Activated CD4-positive, CD25-positive, alpha-beta regulatory T cell (primary cell): ENCODE measurements around the gene ARFGAP1.

Experiments used
- DNase-seq, 4 experiments: peaks; one replicate each; lab custom pipeline; 2025; lab: John Stamatoyannopoulos, UW

ARFGAP1 gene

DNA sequence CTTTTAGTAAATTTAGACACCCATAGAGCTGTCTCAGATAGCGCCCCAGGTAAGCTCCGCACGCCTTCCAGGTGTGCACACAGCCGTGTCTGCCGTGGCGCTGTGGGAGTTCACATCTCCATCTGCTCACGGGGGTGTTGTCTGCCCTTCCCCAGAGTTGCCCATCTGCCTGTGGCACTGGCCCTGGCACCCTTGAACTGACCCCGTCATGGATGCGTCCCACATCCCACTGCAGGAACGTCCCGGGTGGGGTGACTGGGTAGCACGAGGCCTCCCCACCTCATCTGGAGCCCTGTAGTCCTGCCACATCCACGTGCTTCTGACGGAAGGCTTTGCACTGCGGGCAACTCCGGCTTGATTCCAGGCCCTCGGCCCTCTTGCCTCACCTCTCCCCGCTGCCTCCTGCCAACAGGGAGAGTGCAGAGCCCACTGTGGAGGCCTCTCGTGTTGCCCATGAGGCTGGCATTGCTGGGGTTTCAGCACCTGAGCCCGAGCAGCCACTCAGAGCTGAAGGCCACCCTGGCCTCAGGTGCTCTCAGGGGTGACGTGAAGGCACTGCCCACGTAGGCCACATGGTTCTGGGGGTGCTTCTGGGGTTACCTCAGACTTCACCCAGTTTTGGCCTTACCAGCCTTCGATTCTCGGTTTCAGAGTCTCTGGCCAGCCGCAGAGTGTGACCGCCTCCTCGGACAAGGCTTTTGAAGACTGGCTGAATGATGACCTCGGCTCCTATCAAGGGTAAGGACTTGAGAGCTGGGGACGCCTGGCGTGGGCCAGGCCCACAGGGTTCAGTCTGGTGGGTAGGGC is 5.1 kb downstream of the ARFGAP1 start:
- DNase-seq = no peak

DNA sequence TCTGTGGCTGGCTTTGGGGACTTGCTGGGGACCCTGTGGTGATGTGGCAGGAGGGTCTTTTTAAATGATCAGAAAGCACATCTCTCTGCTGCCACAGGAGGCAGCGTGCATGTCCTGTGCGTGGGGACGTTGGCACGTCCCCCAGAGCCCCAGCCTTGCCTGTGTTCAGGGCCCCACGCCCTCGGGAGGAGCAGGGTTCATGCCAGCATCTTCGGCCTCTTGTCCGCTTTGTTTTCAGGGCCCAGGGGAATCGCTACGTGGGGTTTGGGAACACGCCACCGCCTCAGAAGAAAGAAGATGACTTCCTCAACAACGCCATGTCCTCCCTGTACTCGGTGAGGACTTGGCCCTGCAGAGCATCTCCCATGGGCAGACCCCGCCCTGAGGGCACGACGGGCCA is 6.0 kb downstream of the ARFGAP1 start:
- no peak for DNase-seq

DNA sequence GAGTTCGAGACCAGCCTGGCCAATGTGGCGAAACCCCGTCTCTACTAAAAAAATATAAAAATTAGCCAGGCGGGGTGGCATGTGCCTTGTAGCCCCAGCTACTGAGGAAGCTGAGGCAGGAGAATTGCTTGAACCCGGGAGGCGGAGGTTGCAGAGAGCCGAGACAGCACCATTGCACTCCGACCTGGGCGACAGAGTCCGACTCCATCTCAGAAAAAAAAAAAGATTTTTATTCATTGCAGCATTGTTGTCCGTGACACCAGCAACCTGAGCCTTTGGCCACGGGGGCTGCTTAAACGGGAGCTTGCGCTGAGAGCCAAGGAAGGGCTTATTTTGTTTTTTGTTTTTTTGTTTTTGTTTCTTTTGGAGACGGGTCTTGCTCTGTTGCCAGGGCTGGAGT is 7.3 kb downstream of the ARFGAP1 start:
- DNase-seq = no peak

DNA sequence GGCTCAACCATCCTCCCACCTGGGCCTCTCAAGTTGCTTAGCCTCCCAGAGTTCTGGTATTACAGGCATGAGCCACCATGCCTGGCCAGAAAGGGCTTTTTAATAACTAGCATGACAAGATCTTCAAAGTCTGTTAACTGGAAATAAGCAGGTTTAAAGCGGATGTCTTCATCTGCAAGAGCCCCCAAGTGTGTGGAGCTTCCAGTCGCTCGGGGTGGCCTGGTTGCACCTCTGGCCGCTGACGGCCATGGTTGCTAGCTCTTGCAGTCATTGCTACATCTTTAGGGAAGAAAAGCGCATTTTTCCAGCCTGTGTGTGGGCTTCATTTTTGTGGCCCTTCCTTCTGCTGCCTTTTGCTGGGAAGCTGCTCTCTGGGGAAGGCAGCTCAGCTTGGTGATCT is 7.8 kb downstream of the ARFGAP1 start:
- no peak for DNase-seq

DNA sequence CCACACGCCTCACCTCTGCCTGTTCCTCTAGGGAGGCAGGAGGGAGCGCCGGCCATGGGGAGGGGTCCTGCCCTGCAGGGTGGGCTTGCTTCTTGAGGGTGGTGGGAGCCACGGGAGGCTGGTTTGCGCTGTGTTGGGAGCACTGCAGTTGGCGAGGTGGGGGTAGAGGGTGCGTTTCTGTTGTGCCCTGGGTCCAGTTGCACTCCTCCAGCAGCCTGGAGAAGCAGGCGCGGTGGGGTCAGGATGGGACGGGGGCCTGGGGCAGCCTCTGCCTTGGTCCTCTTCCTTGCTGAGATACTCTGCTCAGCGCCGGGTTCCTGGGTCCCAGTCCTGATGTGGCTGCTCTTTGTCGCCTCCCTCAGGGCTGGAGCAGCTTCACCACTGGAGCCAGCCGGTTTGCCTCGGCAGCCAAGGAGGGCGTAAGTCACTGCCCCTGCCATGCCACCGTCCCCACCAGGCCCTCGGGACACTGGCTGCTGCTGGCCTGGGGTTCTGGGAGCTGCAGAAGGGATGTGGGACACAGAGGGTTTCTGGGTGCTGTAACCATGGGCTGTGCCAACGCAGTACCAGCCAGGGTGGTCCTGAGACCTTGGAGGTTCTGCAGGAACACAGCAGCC is 8.4 kb downstream of the ARFGAP1 start:
- DNase-seq = no peak

DNA sequence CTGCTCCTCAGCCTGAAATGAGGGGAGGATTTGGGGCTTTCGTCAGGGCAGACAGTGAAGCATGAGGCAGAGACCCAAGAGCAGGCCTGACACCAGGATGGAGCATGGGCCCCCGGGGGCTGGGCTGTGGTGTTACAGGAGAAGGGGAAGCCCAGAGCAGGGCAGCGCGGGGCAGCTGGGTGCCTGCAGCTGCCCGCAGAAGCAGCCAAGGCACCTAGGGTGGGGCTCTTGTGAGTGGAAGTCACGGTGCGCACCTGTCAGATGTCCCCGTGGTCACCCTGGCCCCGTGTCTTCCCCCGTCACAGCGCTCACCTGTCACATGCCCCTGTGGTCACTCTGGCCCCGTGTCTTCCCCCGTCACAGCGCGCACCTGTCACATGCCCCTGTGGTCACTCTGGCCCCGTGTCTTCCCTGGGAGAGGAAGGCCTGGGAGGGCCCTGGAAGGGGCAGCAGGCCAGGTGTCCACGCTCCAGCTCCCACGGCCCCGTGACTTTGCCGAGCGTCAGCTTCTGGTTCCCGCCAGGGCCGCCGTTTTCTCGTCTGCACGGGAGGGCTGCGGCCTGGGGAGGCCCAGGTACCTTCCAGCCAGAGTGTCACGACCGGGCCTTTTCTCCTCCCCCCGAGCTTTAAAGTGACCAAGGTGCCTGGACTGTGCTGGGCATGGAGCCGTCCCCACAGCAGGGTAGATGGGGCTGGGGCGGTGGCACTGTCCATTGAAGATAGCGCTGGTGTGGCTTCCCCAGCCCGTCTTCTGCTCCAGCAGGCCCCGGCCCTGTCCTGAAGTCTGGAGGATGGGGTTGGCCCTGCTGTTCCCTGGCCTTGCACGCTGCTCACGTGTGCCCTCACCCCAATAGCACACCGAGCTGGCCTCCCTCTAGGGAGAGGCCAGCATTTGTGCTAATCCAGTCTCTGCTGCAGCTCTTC is 9.4 kb downstream of the ARFGAP1 start:
- no peak for DNase-seq

DNA sequence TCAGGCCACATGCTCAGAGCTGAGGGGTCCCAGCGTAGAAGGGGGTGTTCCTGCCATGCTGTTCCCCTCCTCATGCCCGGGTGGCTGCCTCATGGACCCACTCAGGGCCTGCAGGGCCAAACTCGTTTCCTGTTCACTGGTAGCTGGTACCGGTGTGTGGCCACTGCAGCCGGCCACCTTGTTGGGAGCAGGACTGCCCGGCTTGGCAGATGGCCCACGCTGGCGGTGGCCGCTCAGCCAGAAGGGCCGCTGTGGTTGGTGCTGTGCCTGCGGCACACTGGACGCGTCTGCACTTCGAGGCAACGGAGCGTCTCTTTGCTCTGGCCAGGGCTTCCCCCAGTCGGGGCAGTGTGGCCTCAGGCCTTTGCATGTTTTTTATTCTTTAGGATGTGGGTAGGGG is 10.3 kb downstream of the ARFGAP1 start:
- DNase-seq = no peak

DNA sequence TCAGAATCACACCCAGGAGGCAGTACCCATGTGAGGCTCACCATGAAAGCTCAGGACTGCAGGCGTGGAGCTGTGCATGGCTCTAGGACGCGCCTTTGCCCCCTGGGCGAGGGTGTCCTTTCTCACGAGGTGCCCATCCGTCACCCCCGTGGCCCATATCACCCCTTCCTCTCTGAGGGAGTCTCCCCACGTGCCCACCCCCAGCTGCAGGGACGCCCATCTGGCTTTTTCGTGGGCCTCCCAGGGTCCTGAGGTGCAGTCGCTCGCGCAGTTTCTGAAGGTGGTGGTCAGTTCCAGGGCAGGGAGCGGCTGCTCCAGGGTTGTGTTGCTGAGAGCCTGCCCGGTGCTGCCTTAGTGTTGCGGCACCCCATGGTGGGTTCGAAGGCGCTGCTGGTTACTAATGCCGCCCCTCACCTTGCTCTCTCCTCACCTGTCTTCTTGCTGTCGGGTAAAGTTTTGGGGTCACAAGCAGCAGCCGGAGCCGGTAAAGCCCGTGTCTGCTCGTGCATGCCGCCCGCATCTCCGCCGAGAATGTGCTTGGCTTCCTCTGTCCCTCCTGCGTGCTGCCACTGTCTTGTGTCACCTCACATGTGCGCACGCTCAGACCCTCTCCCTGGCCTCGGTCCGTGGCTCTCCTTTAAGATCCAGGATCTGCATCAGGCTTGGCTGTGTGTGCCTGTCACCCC is 10.9 kb downstream of the ARFGAP1 start:
- no peak for DNase-seq

DNA sequence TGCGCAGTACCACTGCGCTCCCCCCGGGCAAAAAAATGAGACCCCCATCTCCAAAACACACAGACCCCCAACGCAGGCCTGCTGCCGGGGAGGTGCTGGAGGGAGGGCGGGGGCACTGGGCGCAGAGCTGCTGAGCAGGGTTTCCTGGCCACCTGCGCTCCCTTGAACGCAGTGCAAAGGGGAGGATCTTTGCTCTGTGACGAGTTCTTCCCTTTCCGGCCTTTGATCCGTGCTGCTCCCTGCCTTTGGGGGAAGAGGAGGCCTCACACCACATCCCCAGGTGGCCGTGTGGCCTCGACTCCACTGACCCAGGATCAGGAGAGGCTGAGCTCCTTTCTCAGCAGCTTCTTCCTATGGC is 11.4 kb downstream of the ARFGAP1 start:
- DNase-seq = no peak

DNA sequence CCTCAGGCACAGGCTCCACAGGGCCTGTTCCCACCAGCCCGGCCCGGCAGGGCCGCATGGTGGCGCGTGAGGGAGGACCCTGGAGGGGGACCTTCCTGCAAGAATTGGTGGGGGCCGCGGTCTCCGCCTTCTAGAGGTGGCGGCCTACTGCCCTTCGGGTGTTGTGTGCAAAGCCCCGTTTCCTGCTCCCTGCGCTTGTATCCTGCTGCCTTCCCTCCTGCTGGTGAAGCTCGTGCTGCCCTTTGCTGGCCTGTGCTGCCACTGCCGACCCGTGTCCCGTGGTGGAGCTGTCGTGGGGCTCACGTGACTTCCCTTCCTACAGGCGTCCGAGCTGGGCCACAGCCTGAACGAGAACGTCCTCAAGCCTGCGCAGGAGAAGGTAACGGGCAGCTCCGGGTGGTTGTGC is 11.9 kb downstream of the ARFGAP1 start:
- DNase-seq = no peak

DNA sequence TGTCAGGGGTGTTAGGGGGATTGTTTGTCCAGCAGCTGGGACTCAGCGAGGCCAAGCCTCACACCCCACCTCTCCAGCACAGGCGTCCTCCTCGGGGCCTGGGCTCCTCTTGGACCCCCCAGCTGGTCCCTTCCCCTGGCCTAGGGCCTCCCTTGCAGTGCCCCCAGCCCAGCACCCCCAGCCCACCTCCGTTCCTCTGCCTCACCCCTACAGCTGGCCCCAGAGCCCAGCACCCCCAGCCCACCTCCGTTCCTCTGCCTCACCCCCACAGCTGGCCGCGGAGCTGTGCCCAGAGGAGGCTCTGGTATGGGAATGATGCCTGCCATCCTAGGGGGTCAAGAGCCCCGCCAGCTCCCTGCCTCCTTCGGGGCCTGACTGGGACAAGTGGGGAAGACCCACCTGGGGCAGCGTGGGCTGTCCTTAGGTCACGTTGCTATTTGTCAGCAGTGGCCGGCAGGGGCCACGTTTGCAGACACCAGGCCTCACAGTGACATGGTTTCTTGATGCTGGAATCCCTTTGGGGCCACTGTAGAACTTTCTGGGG is 12.4 kb downstream of the ARFGAP1 start:
- no peak for DNase-seq

DNA sequence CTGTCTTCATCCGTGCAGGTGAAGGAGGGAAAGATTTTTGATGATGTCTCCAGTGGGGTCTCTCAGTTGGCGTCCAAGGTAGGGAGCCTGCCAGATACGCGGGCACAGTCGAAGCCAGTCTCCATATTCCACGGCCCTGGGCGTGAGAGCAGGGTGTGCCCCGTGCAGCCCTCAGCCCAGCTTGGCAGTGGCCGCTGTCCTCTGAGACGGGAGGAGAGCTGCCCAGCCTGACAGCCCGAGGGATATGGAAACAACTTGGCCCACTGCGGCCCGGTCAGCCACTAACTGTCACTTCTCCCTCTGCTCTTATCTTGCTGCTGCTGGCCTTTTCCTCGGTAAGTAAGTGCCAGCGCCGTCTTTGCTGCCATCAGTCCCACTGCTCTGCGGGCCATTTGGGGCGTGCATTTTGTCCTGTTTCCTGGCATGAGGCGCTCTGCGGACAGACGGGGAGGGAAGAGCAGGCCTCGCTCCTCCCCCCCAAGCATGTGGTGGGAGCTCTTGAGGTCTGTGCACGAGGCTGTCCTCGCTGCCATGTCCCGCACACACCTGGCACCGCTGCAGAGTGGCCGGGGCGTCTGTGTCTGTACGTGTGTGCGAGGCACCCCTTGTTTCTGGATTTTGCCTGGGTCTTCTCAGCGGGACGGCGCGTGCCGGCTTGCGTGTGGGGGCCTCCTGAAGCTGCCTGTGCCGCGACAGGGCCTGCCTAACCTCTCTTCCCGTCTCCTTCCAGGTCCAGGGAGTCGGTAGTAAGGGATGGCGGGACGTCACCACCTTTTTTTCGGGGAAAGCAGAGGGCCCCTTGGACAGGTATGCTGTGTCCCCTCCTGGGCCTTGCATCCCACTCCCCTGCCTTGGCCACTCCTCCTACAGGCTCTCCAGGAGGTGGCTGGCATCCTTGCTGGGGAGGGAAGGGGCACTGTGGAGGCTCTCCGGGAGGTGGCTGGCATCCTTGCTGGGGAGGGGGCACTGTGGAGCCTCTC is 13.3 kb downstream of the ARFGAP1 start:
- no peak for DNase-seq

DNA sequence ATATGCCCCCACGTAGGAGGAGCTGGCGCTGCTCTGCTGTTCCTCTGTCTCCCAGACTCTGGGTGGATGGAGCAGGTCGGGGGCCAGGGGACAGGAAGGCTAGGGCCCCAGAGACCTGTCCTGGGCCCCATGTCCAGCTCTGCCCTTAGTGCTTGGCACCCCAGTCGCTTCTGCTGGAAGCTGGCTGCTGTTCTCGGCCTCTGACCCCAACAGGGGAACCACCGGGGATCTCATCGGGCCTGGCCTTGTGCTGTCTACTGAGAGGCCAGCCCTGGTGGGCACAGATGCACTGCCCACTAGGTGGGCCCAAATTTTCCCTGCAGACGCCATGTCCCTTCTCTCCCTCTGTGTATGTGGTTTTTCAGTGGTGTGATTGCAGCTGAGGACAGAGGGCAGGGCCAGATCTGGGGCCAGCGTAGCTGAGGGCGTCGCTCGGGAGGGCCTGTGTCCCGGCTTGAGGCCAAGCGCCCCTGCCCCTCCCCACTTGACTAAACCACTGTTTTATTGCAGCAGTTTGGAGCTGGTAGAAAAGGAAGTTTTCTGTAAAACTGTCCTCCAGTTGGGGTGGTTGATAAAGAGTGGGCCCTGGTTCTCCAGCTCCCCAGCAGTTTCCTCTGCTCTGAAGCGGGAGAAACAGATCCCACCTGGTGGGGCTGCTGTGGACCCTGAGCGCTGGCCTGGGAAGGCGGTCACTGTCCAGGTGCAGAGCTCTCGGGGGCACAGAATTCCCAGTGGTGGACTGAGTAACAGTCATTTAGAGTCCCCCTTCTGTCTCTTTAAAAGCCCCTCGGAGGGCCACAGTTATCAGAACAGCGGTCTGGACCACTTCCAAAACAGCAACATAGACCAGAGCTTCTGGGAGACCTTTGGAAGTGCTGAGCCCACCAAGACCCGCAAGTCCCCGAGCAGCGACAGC is 14.4 kb downstream of the ARFGAP1 start:
- DNase-seq = no peak

DNA sequence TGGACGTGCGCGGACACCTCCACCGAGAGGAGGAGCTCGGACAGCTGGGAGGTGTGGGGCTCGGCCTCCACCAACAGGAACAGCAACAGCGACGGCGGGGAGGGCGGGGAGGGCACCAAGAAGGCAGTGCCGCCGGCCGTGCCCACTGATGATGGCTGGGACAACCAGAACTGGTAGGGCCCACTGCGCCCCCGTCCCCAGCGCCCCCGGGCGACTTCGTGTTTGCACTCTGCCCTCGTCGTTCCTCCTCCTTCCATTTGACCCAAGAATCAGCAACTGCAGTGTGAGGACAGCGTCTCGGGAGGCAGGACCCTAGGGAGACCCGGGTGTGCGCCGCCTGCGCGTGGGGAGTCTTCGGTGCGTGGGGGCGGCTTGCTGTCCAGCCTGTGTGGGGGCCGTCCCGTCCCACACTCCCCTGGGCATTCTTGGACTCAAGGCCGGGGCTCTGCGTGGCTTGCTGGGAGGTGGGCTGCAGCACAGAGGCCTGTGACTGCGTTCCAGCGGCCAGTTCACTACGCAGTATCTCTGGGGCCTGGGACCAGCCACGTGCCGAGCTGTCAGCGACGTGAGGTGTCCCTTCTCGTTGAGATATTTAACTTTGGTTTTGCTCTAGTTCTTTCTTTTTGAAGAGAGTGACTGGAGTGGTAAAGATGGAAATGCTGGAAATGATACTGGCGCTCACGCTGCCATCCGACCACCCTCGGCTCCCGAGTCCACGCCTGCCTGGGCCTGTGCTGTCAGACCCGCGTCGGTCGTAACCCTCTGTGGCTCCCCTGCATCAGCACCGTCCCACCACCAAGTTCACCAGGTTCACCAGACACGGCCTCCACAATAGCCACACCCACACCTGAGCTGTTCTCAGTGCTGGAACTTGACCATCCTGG is 15.3 kb downstream of the ARFGAP1 start:
- no peak for DNase-seq

DNA sequence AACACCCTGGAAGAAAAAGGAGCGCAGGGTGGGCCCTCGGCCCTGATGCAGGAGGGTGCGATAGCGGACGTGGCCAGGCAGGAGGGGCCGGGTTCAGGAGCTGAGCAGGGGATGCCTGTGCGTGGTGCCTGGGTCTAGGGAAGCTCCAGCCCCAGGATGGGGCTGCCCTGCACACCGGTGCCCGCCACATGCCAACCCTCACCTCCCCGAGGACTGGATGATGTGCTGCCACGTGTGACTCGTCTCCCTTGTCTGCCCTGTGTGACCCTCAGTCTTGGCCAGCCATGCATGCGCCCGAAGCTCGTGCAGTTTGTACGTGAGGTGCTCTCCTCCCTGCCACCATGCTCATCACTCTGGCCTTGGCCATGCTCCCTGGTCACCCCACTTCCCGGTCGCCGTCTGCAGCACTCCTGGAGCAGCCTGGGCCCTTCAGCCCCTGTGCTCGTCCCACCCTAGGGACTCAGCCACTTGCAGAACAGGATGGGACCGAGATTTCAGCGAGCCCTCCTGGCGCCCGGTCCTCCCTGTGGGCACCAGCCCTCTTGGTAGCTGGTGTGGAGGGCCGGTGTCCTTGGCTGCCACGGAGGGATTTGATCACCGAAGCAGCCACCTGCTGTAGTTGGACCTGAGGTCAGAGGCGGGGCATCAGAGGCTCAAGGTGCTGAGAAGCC is 16.1 kb downstream of the ARFGAP1 start:
- DNase-seq = no peak

DNA sequence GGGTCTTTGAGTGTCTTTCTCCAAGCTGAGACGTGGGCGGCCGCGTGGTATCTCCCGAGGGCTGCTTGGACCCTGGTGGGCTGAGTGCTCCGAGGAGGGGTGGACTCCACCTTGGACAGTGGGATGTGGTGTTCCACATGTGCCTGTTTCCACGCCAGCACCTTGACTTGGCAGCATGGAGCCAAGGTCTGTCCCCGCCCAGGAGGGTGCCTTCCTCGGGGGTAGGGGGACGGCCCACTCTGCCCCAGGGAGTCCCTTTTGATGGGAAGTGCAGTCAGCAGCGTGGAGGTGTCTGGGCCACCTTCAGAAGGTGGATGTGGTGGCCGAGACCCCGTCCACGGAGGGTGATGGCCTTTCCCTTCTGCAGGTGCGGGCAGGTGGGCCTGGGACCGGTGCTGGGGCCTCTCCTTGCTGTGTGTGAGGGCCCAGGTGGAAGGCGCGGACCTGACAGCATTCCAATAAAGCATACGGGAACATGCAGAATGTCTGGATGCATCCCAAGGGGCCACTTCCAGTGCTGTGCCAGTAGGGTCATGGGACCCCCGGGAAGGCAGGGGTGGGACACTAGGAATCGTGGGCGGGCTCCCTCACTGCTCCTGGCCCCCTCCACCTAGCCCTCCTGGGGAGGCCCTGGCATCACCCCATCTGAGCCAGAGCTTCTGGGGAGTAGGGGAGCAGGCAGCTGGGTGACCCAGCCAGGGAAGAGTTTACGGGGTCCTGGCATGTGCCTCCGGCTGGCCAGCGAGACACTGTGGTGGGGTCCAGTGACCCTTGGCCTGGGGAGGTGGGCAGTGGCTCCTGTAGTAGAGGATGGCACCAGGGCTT is 16.9 kb downstream of the ARFGAP1 start:
- DNase-seq = no peak

DNA sequence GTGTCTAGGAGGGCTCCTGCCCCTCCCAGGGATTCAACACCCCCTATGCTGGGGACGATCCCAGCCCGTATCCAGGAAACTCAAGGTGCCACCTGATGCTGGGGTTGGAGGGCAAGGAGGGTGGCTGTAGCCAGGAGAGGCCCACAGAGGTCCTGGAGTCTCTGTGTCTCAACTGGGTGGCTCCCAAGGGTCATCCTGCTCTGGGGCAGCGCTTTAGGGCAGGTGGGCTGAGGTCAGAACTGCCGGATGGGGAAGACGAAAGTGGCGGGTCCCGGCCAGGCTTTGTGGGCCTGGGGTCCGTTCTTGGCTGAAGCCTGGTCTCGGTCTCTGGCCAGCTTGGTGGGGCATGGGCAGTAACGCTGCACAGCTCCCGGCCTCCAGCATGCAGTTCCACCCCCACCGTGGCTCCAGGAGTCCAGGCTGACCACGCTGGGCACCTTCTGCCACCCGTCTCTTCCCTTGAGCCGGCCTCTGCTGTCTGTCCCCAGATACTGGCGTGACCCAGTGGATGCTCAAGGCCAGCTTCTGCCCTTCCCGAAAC is 17.6 kb downstream of the ARFGAP1 start:
- no peak for DNase-seq
